Heart right ventricle (tissue), 16 donors: ENCODE results near the gene ITPR3. TPM values are rescaled to one million over a fixed set of nuclear protein-coding genes. Genes with fewer than 3 reads are reported as not detected.

Experiments used
- ATAC-seq, 8 donors: fragments of 200-7000 bp; cut with Tn5 transposase; one replicate each; pipeline ENCODE4 v1.9.1; 2020; ENCODE audit warnings: mild to moderate bottlenecking in 8 of 8, moderate library complexity in 8 of 8, moderate number of reproducible peaks in 1 of 8
- DNase-seq, 2 donors: peaks; one replicate each; pipeline ENCODE4 v3.0.0-alpha.2; 2020
- H3K27ac ChIP-seq, 10 donors: fragments of 200-600 bp; sonication (generic) in 2 of 10; one replicate each; pipeline versions ENCODE4 v1.5.0 to v1.8.0; 2020 to 2022; ENCODE audit warnings: mild to moderate bottlenecking in 3 of 10
- H3K27me3 ChIP-seq, 7 donors: fragments of 200-600 bp; one replicate each; pipeline ENCODE4 v1.8.0; 2021 to 2022; ENCODE audit warnings: mild to moderate bottlenecking in 2 of 7
- H3K36me3 ChIP-seq, 9 donors: fragments of 200-600 bp; sonication (generic) in 1 of 9; one replicate each; pipeline versions ENCODE4 v1.5.0 to v1.8.0; 2020 to 2022; ENCODE audit warnings: mild to moderate bottlenecking in 2 of 9
- H3K4me1 ChIP-seq, 9 donors: fragments of 200-600 bp; sonication (generic) in 1 of 9; one replicate each; pipeline versions ENCODE4 v1.5.0 to v1.8.0; 2020 to 2022; ENCODE audit warnings: mild to moderate bottlenecking in 4 of 9
- H3K4me3 ChIP-seq, 10 donors: fragments of 200-600 bp; sonication (generic) in 2 of 10; one replicate each; pipeline versions ENCODE4 v1.5.0 to v1.8.0; 2020 to 2022; ENCODE audit warnings: mild to moderate bottlenecking in 7 of 10, moderate library complexity in 2 of 10
- H3K9me3 ChIP-seq, 11 donors: fragments of 200-600 bp in 10 of 11; sonication (generic) in 2 of 11; one replicate each; pipeline versions ENCODE4 v1.5.0 to v1.8.0; 2013 to 2022; ENCODE audit warnings: mild to moderate bottlenecking in 2 of 11, control low read depth in 1 of 11, moderate library complexity in 1 of 11
- CTCF ChIP-seq, 9 donors: fragments of 200-600 bp; sonication (generic) in 2 of 9; IDR thresholded peaks; one replicate each; pipeline versions ENCODE4 v1.5.0 to v1.8.0; 2021 to 2022; ENCODE audit warnings: antibody characterized with exemption in 9 of 9, mild to moderate bottlenecking in 5 of 9, moderate library complexity in 1 of 9
- WGBS, 2 donors: extraction: QIAGEN DNeasy Blood & Tissue Kit; methylation state at CpG; one replicate each; pipeline ENCODE4 v1.1.7; 2013; ENCODE audit warnings: inconsistent platforms in 1 of 2; 5-methylcytosine and 5-hydroxymethylcytosine counted together
- intact Hi-C, 10 donors: fragments of 100-400 bp; cut with DNase I; formaldehyde crosslinking; loops; one replicate each; pipeline versions ENCODE4 v1.11.1 to v1.14.2; 2022
- polyA plus RNA-seq, 2 donors: library from polyadenylated mRNA; stranded (reverse); fragments of 200-250 nt; gene quantifications; one replicate each; pipeline ENCODE4 v1.2.3, GENCODE V29; 2013
- total RNA-seq, 10 donors: library from RNA; stranded (reverse); fragmentation: NEBNext Ultra II Directional in 3 of 10; extraction: Animal tissue kit (Norgen Biotek cat#: 25700) in 3 of 10; gene quantifications; one replicate each; pipeline versions ENCODE4 v1.2.1 to v1.2.4, GENCODE V29; 2021 to 2023
- donor health status: Arrhythmogenic right ventricular cardiomyopathy.
- donor health status: ischemic (EF 13 %, LVEDD 7.1; RV severe dilation, severe dysfunction).
- donor health status: healthy with polysubstance abuse.
- donor health status: DM: no; HTN: yes; CAD: no.
- donor health status: DM: no; HTN: no; CAD: no.
- donor health status: ischemic (EF 25% LVEDD 6.9; RV normal size, moderate dysfunction).
- donor health status: ischemic (EF 25% LVEDD 5.7; RV mildly dilated, moderate dysfunction).
- donor health status: healthy.
- donor health status: DM: yes; HTN: yes; CAD: no.
- donor health status: Ischemic cardiomyopathy.
- donor health status: ischemic (EF 35%, LVEDD 5.7; RV mildly dilated, moderate dysfunction).
- donor health status: nonischemic (EF 11% LVEDD 7.7; RV severe dilation, severe dysfunction).
- donor health status: DM: yes; HTN: yes; CAD: no.
- donor health status: PGD.
- donor health status: ischemic (EF 29% LVEDD 5.4; RV normal size, mild dysfunction).
- donor health status: nonischemic (EF 23%, LVEDD 6.1; RV moderate dilation, normal function).

ITPR3 gene
- total and polyA plus RNA-seq, 12 donors, result 3.2 to 16.7 (median 6.0) TPM

DNA sequence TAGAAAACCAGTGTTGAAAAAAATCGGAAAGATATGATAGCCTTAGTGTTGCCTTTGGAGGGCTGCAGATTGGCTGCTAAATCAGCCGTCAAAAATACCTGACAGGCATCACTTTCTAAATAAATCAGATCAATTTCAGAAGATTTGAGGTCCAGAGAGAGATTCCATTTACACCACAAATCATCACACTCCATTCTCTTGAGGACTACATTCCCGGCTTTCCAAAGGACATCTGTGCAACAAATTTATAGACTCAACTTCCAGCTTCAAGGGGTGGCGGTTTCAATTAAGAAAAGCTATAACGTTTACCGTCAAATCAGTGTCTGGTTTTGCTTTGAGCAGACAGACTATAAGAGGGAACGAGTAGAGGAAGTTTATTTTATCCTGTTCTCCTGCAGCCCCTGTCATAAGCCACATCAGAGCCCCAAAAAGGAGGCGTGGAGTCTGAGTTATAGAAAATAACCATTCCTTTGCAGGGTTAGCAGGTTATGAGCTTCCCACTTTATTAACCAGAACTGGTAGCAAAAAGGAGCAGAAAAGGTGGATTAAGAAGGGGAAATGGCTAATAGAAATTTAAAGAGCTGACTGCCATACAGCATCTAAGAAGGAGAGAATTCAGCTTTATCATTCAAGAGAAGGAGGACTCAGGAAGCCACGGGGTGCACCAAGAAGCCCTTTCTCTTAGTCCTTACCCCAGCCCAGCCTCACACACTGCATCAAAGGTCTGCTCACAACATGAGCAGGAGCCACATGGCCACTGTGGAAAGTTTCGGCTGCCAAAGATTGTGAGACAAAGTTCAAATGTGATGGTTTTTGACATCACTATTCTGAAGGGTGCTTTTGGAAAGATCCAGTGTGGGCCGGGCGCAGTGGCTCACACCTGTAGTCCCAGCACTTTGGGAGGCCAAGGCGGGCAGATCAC, 103.2 kb downstream of the ITPR3 start:
- Histone ChIP-seq H3K9me3 (no peaks in the 10 kb centered on the region), H3K36me3 (peaks cover 0 to 14% (median 0%) of the 10 kb centered on the region in 9 donors), H3K27ac (peak overlapping the region in 2 of 10 donors; percentile 16 to 26), H3K27me3 (peaks cover 0 to 6% (median 0%) of the 10 kb centered on the region in 7 donors), H3K4me1 (peaks cover 8 to 52% (median 32%) of the 10 kb centered on the region in 9 donors), H3K4me3 (no peak overlapping the region)
- intact Hi-C loops, result loop anchor here in 1 of 10 donors (5.0 kb wide), 1 partner anchor 38 kb away; no protein-coding TSS in a partner anchor
- TF ChIP-seq CTCF (IDR thresholded peaks at IDR 0.05), result no peak
- WGBS, 2 donors, result 74% methylated on average over 13 of the region's 13 CpGs
- no peak for ATAC-seq
- no peak for DNase-seq

DNA sequence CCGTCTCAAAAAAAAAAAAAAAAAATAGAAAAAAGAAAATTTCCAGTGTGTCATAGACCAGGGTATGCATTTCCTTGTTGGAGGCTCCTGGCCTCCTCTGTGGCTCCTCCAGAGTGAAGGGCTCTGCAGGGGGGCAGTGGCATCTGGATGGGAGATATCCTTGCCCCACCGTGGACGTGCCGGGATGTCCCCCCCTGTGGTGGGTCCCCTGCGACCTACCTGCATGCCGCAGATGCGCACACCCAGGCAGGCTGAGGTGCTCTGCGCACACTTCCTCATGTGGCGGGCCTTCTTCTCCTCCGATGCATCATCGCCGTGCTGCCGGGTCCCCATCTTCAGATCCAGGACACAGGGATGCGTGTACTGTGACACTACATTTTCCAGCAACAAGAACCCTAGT, 104.1 kb downstream of the ITPR3 start:
- no peak overlapping the region for H3K4me3 ChIP-seq
- no peaks in the 10 kb centered on the region for H3K9me3 ChIP-seq
- H3K27ac ChIP-seq, result no peak overlapping the region
- WGBS, 2 donors, result 91 to 93% methylated on average over 13 of the region's 14 CpGs
- no peak for ATAC-seq
- intact Hi-C loops, result no loop called here
- peaks cover 0 to 6% (median 0%) of the 10 kb centered on the region in 7 donors for H3K27me3 ChIP-seq
- H3K4me1 ChIP-seq, result peaks cover 9 to 59% (median 38%) of the 10 kb centered on the region in 9 donors
- DNase-seq, result no peak
- no peak for TF ChIP-seq CTCF (IDR thresholded peaks at IDR 0.05)
- H3K36me3 ChIP-seq, result peaks cover 0 to 14% (median 0%) of the 10 kb centered on the region in 9 donors

GRCh38 chr6:33725891-33726673, 105.0 kb downstream of the ITPR3 start:
- ATAC-seq (no peak), DNase-seq (no peak)
- Histone ChIP-seq H3K4me3 (no peak overlapping the region), H3K36me3 (peaks cover 0 to 14% (median 0%) of the 10 kb centered on the region in 9 donors), H3K9me3 (no peaks in the 10 kb centered on the region), H3K27me3 (peaks cover 0 to 6% (median 0%) of the 10 kb centered on the region in 7 donors), H3K27ac (peak overlapping the region in 6 of 10 donors; percentile 73 to 94 (median 80)), H3K4me1 (peaks cover 9 to 68% (median 42%) of the 10 kb centered on the region in 9 donors)
- intact Hi-C loops, result no loop called here
- 86 to 94% methylated on average over 7 of the region's 7 CpGs for WGBS, 2 donors
- no peak for TF ChIP-seq CTCF (IDR thresholded peaks at IDR 0.05)

DNA sequence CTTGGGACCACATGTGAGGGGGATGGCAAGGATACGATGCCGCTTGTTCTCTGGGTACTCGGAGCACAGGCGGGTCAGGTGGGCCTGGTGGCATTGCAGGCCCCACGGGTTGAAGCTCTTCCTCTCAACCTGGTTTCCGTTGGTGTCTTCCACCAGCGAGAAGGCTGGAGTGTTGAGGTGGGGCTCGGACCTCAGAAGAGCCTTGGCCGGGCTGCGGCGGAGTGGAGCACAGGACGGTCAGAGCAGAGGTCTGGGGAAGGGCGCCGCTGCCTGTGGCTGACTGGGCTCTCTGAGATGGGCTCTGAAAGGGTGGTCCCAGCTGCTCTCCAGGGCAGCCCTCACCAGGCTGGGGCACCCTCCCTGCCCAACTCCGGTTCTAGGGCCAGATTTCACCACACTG, 105.6 kb downstream of the ITPR3 start:
- no peak for DNase-seq

More for the DNA sequence above, 105.6 kb downstream of the ITPR3 start:
- Histone ChIP-seq H3K36me3 (peaks cover 0 to 14% (median 0%) of the 10 kb centered on the region in 9 donors), H3K4me3 (no peak overlapping the region), H3K27ac (peak overlapping the region in 9 of 10 donors; percentile 69 to 94 (median 78)), H3K27me3 (peaks cover 0 to 6% (median 0%) of the 10 kb centered on the region in 7 donors), H3K4me1 (peaks cover 9 to 73% (median 48%) of the 10 kb centered on the region in 9 donors), H3K9me3 (no peaks in the 10 kb centered on the region)
- no peak for TF ChIP-seq CTCF (IDR thresholded peaks at IDR 0.05)
- intact Hi-C loops, result no loop called here
- ATAC-seq, result no peak
- 89 to 94% methylated on average over 15 of the region's 15 CpGs for WGBS, 2 donors
